Left colon (tissue), 2 donors: ENCODE data around the gene CLEC16A. TPM values are rescaled to one million over a fixed set of nuclear protein-coding genes. Genes with fewer than 3 reads are reported as not detected.
"Not testable (repeated sequence)": the region's sequence is repeated elsewhere in the genome, so short reads cannot be mapped to it uniquely, and the experiment has no call there.

Source experiments
- ATAC-seq: fragments of 200-7000 bp; cut with Tn5 transposase; one replicate; pipeline ENCODE4 v1.9.1; 2020; ENCODE audit warnings: mild to moderate bottlenecking, moderate library complexity
- DNase-seq, 2 donors: peaks; one replicate each; pipeline ENCODE4 v3.0.0-alpha.2; 2020
- intact Hi-C, 2 donors: fragments of 100-400 bp; cut with DNase I in 1 of 2; cut with micrococcal nuclease in 1 of 2; formaldehyde crosslinking; loops; one replicate each; pipeline versions ENCODE4 v1.11.2 to v1.14.0; 2022; cut with DNase I, micrococcal nuclease
- total RNA-seq, 2 donors: library from RNA; stranded (reverse); fragmentation: NEBNext Ultra II Directional; extraction: Animal tissue kit (Norgen Biotek cat#: 25700); gene quantifications; one replicate each; pipeline ENCODE4 v1.2.1, GENCODE V29; 2021
- donor health status: DM: no; HTN: no; CAD: no.
- donor health status: DM: yes; HTN: yes; CAD: no.

CLEC16A gene
- total RNA-seq, 2 donors from 2014 or later: 27.3 to 41.6 TPM

DNA sequence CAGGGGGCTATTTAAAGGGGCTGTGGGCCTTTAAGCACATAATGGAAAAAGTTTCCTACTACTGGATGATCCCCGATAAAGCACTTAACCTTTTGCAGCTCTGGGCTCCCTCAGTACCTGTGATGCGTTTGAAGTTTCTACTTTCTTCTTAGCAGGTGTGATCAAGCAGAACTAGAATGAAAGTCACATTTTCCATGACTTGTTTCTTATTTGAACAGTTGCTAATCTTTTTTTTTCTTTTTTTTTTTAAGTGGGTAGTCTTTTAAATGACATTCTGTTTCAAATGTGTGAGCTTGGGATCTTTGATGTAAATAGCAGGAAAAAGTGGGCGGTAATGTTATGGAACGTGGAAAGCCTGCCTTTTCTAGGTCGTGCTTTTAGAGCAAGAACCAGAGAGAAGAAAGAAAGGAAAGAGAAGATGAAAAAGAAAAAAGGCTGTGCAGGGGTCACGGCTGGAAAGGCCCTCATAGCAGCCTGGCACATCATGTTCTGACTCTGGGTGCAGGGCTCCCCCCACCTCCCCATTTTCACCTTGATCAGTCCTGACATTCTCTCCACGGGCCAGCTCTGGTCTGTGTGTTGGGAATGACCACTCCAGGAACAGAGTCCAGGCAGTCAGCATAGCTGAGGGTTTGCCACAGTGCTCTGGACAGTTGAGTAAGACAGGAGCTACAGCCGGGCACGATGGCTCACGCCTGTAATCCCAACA is 150.6 kb downstream of the CLEC16A start:
- intact Hi-C loops: no loop called here
- DNase-seq: no peak

DNA sequence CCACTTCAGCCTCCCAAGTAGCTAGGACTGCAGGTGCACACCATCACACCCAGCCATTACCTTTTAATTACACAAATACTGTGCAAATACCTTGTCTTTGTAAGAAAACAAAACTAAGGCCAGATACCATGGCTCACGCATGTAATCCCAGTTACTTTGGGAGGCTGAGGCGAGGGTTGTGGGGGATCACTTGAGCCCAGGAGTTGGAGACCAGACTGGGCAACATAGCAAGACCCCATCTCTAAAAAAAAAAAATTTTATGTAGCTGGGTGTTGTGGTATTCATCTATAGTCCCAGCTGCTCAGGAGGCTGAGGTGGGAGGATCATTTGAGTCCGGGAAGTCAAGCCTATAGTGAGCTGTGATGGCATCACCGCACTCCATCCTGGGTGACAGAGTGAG is 151.6 kb downstream of the CLEC16A start:
- ATAC-seq (no peak), DNase-seq (no peak)
- intact Hi-C loops: no loop called here

More for the DNA sequence above, 150.6 kb downstream of the CLEC16A start:
- no peak for ATAC-seq

DNA sequence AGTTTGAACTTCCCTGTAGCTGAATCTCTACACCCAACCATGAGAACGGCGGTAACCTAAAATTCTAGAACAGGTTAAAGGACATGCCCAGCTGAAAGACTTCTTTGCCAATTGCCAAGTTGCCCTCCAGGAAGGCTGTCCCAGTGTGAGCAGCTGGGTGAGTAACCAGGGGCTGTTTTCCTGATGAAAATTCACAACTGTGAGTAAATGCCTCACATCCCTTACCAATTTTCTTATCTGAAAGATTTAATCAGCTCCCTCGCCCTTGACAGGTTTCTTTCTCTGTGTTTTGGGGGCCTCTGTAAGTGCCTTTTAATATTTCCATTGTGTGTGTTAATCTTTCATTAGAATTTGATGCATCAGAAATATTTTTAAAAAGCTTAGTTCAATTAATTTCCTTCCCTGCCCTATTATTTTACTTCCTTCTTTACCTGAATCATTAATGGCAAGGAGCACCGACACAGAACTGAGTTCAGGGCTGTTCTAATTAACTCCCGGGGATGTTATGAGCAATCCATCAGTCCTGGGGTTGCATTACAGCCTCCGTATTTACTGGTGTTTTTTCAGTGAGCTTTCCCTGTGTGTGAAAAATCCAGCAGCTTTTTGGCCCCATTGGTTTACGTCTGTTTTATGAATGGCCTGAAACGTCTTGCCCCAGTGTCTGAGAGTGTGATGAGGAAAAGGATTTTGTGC is 152.9 kb downstream of the CLEC16A start:
- no peak for DNase-seq
- intact Hi-C loops: no loop called here
- no peak for ATAC-seq

DNA sequence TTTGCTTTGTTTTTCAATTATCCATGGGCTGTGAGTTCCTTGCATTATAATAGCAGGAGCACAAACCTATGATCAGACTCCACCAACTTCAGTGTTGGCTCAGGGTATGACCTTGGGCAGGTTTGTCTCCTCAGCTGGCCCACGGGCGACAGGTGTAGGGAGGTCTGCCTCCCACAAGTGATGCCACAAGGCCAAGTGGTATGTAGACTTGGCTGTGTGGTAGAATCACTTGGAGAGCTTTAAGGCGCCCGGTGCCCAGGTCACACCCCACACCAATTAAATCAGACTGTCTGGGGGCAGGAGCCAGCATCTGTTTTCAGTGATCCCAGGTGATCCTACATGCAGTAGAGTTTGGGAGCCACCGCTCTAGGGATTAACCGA is 153.4 kb downstream of the CLEC16A start:
- no peak for ATAC-seq
- intact Hi-C loops: no loop called here
- no peak for DNase-seq

DNA sequence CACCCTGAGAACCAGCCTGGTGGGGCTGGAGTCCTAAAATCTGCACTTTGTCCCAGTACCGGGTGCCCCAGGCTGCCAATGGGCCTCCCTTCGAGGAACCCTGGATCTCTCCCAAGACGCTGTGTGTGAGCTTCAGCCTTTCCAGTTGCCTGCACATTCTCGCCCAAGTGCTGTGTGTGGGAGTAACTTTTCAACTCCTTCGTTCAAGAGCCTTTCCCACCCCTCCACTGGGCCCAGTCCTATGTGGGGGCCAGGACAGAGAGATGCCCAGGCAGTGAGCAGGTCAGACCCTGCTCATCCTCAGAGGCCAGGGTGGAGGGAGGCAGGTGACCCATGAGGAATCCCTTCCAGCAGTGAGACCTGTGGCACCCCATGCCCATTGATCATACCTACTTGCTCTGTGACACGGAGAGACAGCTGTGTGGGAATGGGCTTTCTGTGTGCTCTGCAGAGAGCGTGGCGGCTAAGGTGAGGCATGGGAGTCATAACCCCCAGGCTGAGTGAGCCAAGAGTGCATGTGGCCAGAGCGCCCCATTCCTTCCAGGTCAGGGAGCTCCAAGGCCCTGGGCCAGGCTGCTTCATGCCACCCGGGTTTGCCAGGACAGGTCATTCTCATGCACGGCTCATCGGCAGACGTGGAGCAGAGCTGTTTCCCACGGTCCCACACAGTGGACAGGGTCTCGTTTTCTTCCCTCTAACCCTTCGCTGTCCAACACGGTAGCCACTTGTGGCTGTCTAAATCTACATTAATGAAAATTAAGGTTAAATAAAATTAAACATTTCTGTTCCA is 154.4 kb downstream of the CLEC16A start:
- ATAC-seq (no peak), DNase-seq (no peak)
- intact Hi-C loops: no loop called here

DNA sequence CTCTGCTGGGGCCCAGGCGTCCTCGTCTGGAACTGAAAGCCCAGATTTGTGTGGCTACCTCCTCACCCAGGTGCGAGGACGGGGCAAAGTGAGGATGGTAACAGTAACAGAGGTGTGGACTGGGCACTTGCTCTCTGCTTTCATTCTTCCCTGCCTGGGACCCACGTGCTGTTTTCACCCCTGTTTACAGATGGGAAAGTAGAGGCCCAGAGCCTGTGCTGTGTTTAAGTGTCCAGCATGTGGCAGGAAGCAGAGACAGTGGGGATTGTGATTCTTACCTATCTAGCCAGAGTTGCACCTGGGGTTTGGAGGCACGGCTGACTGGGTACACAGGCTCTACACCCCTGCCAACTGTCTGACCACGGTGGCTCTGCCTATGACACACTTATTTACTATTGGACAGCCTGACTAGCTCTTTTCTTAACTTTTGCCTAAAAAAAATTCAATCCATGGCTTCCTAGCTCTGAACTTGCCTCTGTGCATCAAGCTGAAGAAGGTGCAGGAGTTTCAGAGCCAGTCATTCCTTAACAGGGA is 155.4 kb downstream of the CLEC16A start:
- no peak for DNase-seq
- intact Hi-C loops: no loop called here
- ATAC-seq: no peak

DNA sequence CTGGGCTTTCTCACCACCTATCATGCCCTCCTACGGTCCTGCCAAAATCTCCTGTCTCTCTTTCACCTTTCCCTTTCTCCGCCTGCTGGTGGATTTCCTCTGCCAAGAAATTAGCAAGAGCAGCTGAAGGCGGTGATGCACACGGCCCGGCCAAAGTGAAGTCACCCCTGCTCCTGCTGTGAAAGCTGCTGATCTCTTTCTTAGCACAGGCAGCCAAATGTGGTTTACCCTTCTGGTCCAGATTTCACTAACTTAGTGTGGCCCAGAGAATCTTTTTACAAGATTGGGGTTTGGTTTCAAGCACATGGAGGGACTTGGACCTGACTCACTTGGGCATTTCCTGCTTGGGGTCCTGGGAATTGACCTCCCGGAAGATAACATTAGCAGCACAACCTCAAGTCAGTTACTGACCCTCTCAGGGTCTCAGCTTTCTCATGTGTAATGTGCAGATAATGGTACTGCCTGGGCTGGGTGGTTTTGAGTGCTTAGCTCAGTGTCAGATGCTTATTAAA is 155.9 kb downstream of the CLEC16A start:
- ATAC-seq (no peak), DNase-seq (peak in 1 of 2 donors; percentile 71)
- intact Hi-C loops: no loop called here

DNA sequence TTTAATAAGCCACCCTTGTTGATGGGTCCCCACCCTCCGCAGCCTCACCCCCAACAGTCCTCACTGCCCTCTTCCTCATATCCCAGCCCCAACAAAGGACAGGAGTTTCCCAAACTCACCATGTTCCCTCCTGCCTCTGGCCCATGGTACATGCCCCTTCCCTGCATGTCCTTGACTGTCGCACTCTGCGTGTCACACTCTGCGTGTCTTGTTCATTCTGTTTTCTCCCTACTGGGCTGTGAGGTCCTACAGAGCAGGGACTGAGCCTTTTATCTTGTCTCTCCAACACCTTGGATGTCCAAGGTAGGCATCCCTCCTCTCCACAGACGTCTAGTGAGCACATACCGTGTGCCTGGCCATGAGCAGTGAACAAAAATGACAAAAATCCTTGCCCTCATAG is 156.9 kb downstream of the CLEC16A start:
- peak; percentile 36 for ATAC-seq
- intact Hi-C loops: no loop called here
- no peak for DNase-seq

DNA sequence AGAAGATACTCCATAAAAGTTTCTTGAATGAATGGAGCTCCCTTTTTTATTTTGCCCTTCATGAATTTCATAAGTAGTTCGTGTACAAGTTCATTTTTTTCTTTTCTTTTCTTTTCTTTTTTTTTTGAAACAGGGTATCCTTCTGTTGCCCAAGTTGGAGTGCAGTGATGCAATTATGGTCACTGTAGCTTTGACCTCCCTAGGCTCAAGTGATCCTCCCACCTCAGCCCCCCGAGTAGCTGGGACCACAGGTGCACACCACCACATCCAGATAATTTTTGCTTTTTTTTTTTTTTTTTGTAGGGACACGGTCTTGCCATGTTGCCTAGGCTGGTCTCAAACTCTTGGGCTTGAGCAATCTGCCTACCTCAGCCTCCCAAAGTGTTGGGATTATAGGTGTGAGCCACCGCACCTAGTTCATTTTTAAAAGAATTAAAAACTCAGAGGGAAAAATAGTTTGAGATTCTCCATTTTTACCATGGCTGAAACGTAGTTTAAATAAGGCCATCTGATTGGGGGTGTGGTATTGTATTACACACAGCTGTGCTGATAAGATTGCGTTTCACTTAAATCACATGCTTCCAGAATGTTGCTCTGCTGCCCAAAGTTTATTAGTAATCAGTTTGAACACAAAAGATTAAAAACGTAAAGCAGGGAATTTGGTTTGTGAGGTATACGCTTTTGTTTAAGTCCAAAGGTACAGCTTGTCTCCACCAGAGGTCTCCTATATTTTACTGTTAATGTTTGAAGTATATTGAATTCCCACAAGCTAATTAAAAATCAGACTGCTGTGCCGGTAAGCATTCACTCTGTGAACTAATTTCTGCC is 157.5 kb downstream of the CLEC16A start:
- no peak for DNase-seq
- intact Hi-C loops: no loop called here
- peak; percentile 65 for ATAC-seq

DNA sequence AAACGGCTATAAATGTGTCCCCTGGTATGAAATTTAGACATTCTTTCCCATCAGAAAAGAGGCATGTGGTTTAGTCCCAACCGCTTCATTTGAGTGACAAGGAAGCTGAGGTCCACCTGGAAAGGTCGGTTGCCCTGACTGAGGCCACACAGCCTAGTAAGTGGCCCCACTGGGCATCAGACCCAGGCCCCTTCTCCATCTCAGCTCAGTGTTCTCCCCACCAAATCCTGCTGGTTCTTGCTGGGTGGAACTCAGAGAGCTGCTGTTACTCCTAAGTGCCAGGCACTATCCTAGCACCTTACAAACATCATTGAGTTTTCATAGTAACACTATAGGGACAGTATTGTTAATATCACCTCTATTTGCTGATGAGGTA is 158.1 kb downstream of the CLEC16A start:
- peak; percentile 9 for ATAC-seq
- DNase-seq: no peak
- intact Hi-C loops: no loop called here

DNA sequence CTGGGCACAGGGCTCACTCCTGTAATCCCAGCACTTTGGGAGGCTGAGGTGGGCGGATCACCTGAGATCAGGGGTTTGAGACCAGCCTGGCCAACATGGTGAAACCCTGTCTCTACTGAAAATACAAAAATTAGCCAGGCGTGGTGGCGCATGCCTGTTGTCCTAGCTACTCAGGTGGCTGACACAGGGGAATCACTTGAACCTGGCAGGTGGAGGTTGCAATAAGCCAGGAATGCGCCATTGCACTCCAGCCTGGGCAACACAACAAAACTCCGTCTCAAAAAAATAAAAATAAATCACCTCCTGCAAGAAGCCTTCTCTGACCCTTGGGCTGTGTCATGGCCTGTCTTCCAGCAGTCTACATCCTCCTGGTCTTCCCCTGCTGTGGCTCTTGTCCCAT is 158.9 kb downstream of the CLEC16A start:
- intact Hi-C loops, ATAC-seq: not testable (repeated sequence)

DNA sequence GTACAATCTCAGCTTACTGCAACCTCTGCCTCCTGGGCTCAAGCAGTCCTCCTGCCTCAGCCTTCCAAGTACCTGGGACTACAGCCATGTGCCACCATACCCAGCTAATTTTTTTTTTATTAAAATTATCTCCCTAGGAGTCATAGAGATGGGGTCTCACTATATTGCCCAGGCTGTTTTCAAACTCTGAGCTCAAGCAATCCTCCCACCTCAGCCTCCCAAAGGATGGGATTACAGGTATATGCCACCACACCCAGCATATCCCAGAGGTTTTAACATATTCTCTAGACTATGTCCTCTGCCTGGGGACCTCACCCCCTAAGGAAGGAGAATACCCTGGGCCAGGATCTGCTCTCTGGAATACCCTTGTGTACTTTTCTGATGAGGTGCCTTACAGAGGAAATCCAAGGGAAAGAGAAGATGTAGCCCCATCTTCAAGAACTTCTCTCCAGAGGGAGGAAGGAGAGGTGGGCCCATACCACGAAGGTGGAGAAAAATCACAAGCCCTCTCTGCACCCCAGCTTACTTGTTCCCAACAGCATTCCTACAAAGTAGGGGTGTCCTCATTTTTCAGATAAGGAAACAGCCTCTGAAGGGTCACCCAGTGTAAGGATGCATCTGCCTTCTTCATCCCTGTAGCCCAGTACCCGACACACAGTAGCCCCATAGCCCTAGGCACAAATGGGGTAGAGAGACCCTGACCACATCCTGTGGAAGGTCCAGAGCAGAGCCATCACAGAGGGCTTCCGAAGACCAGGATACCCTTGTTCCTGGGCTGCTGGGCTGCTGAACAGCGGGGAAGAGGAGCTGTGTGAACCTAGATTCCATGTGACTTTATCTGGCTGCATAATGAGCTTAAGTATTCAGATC is 160.0 kb downstream of the CLEC16A start:
- ATAC-seq (no peak), DNase-seq (no peak)
- intact Hi-C loops: no loop called here

More for the DNA sequence above, 158.9 kb downstream of the CLEC16A start:
- DNase-seq: not testable (repeated sequence)

DNA sequence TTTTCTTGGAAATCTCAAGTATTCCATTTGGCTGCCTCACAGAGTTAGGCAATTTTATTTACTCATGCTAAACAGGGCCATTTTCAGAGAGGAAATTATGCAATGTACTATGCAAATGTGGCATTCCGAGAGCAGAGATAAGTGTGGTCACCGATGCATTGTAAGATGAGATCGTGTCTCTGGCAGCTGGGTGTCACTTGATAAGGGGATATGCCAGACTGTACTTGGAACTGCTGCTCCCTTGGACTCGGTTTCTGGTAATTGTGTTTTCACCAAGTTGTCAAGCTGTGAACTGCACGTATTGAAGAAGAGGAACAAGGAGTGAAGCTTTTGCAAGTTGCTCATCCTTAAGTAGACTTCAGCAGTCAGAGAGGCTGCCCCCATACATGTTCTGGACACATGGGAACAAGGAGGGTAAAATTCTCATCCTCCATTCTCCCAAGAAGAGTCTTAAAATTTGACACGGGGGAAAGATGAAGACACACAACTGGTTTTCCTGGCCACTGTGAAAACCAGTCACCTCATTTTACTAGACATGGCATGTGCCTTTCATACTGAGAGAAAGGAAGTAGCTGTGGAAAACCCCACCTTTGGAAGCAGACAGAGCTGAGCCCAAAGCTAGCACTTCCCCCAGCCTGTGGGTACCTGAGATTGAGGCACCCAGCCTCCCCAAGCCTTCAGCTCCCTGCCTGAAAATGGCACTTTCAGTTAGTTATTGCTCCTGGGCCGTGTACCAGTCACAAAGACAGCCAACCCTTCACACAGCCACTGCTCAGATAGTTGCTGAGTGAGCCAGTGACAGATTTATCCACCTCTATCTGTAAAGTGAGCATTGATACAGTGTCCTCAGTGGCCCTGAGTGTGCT is 160.9 kb downstream of the CLEC16A start:
- intact Hi-C loops: no loop called here
- ATAC-seq (no peak), DNase-seq (no peak)

DNA sequence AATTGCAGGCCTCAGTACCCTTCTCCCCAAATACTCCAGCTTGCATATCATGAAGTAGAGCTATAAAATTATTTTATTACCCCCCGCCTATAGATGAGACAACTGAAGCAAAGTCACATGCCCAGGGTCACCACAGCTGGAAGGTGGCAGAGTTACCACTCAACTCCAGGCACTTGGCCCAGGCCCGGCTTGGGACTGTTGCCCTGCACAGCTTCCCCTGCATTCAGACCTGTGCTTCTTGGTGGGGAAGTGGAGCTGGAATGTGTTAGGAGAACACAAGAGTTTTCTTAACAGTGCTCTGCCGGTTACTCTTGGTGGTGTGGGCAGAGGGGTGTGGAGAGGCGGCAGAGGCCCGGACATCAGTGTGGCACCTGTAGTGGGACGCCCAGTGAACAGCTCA is 162.4 kb downstream of the CLEC16A start:
- ATAC-seq: peak; percentile 50
- intact Hi-C loops: no loop called here
- no peak for DNase-seq

DNA sequence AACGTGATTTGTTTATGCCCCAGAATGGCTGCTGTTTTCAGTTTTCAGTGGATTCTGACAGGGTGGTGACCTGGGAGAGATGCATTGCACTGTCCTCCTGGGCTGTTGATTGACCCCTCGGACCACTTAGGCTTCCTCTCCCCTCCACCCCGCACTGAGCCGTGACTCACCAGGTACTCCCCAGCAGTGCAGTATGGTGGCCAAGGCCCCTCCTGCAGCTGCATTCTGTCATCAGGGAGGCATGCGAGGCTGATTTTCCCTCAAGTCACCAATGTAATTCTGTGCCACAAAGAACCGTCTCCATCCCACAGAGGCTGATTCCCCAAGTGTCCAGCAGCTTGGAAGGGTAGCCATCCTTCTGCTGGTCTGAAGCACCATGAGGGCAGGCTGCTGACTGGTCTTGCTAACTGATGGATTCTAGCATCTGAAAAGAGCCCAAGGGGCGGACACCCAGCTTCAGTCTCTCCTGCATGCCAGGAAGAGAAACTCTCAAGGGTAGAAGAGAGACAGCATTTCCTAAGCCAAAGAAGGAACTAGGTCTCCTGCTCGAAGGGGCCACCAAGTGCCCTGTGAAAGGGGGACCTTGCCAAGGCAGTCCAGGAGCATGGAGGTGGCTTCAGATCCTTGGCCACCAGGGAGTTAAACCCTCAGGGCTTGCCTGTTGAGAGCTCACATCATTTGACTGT is 163.6 kb downstream of the CLEC16A start:
- ATAC-seq: no peak
- no peak for DNase-seq
- intact Hi-C loops: no loop called here

DNA sequence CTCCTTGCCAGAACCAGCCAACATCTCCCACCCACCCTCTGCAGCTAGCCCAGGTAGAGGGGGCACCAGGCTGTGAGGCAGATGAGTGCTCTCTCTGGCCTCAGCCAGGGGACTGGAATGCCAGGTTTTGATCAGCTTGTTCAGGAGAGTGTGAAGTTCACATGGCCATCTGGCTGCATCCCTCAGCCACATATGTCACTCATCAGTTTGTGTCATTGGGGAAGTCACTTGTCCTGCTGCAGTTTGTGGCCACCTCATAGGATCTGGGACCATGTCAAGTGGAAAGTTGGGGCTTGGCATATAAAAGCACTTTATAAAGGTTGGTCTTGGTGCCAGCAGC is 164.1 kb downstream of the CLEC16A start:
- DNase-seq: no peak
- intact Hi-C loops: no loop called here
- ATAC-seq: no peak
